GM18951 (cell line): ENCODE data around the gene EMC7.

Experiments
- POLR2A ChIP-seq: IDR thresholded peaks from 4 replicates; pipeline ENCODE4 v1.6.1; 2011; ENCODE audit warnings: mild to moderate bottlenecking; ENCODE audit not compliant: insufficient read length, insufficient read depth; ENCODE audit errors: extremely low read depth
- in situ Hi-C: fragments of 300-500 bp; cut with MboI; formaldehyde crosslinking; loops from one replicate; pipeline ENCODE4 v1.12.0; 2022; ENCODE audit warnings: low sequenced_read_pairs, mixed read lengths, inconsistent platforms; ENCODE audit not compliant: unreplicated experiment

Gene EMC7

DNA sequence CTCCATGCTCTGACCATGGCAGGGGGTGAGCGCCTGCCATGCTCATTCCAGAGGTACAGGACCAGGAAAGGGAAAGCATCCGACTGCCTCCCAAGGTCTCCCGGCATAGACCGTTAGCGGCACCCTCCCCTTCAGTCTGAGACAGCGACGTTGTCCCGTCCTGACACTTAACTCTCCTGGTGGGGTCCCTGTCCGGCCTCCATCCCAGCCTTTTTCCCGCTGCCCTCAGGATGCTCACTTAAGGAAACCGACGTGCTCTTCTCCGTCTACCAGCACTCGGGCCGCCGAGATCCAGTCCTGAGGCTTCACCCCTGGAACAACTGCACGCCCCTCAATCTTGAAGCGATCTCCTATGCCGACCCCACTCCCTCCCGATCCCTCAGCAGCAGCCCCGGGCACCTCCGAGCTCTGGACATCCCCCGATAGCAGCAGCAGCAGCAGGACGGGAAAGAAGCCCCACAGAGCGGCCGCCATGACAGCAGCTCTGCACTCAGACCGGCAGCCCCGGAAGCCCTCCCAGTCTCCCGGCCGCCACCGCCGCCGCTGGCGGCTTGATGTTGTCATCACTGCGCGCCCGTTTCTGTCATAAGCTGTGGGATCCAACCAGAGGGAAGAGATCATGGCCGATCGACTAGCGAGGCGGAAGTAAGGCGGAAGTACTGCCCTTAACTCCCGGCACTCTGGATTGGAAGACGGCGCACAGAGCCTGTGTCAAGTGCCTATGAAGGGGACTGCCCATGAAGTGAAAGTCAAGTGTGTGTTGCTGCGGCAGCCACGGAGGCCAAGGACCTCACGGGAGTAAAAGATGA is at the start of gene EMC7, which contains the start of gene PGBD4:
EMC7 (minus strand) TSS at position 497 of the 809 bp plus-strand sequence; CDS start at position 474, 23 bp downstream.
PGBD4 (plus strand) TSS at position 718 of the 809 bp plus-strand sequence. CDS start 449 bp downstream, outside the sequence.
- peak; percentile 98 for TF ChIP-seq POLR2A
- in situ Hi-C loops = loop anchor here (10.0 to 25.0 kb wide), 2 partner anchors 113 to 261 kb away; partner anchors contain the start of genes KATNBL1 and LPCAT4

DNA sequence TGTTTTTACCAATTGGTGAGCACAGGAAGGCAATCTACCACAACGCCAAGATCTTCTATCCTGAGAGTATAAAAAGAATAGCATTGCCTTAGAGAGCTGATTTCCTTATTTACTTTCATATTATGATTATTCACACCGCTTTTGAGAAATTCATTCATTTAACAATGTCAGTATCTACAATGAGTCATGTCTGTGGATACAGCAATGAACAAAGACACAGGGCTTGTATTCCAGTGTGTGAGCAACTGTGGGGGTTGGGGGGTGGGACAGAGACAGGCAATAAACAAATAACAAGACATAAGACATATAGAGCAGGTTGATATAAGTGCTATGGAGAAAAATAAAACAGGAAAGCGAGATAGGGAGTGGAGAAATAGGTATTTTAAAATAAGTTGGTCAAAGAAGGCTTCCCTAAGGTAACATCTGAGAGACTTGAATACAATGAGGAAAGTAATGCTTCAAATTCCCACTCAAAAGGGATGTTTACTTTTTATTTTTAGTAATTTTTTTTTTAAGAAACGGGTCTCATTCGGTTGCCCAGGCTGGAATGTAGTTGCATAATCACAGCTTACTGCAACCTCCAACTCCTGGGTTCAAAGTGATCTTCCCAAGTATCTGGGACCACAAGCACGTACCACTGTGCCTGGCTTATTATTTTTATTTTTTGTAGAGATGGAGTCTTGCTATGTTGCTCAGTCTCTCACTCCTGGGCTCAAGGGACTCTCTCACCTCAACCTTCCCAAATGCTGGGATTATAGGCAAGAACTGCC is 45.9 kb upstream of the EMC7 start:
- in situ Hi-C loops = no loop called here
- TF ChIP-seq POLR2A = no peak

DNA sequence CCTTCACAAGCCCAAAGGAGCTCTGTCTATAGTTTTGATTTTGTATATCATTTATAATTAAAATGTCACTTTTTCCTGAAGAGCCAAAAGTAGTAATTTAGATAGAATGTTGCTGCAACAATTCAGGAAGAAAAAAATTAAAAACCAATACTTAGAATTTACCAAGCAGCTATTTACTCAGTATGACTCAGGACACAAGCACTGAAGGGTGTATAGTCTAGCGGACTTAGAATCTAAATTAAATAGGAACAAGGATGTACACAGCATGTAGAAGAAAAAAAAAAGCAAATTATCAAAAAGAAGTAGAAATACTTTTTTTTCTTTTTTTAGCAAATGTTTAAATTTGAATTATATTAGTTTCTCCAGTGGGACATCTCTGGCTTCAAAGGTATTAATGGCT is 31.8 kb upstream of the EMC7 start:
- in situ Hi-C loops = no loop called here
- TF ChIP-seq POLR2A = no peak

DNA sequence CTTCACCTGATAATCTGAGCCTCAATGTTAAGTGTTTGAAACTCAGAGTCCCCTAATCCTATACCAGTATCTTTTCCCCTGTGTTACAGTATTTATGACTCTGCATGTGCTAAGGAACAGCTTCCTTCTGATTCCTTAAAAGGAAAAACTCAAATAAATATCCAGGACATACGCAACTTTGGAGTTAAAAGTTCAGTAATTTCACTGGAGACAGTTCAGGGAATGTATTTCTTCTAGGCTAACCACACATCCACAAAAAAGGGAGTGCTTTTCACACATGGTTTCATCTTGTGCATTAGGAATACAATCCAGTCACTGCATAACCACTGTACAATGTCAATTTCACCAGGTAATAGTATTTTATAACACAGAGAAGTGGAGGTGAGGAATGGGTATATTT is 31.2 kb upstream of the EMC7 start:
- no peak for TF ChIP-seq POLR2A
- in situ Hi-C loops = no loop called here

DNA sequence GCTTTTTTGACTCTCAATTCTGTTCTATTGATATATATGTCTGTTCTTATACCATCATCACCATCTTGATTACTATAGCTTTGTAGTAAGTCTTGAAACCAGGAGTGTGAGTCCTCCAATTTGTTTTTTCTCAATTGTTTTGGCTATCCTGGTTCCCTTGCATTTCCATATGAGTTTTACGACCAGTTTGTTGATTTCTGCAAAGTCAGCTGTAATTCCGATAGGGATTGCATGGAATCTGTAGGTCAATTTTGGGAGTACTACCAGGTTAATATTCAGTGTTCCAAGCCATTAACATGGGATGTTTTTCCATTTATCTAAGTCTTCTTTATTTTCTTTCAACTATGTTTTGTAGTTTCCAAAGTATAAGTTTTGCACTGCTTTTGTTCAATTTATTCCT is 27.2 kb upstream of the EMC7 start:
- no peak for TF ChIP-seq POLR2A
- in situ Hi-C loops = no loop called here

DNA sequence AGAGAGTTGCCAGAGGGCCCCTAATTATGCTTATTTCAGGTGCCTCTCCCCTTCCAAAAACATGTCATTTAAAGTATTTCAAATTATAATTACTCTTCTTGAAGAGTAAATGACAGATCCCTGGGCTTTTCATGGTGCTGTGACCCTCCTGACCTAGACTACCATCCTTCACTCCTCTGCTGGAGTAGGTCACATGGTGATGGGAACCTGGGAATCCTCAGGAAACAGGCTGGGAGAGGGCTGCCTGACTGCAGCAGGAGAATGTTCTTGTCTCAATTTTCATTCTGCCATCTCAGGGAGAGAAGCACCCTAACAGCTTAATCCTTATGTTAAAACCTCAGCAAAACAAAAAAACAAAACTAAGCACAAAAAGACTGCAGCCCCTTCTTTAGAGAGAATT is 24.9 kb upstream of the EMC7 start:
- in situ Hi-C loops = no loop called here
- TF ChIP-seq POLR2A = no peak

DNA sequence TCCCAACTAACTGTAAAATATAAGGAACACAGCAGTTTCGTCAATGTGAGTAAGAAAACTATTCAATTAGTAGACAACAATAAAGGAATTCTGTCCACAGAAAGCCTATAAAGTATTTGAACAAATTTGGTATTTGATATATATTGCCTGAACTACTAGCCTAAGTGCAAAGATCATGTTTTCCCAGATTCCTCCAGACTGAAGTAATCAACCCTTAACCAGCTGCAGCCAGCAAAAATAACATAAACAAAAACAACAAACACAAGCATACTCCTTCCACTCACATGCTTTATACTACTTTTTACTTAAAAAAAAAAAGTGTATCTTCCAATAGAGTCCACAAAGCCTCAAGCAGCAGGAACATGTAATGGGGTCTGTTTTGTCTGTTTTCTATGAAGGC is 24.3 kb upstream of the EMC7 start:
- in situ Hi-C loops = no loop called here
- TF ChIP-seq POLR2A = no peak

DNA sequence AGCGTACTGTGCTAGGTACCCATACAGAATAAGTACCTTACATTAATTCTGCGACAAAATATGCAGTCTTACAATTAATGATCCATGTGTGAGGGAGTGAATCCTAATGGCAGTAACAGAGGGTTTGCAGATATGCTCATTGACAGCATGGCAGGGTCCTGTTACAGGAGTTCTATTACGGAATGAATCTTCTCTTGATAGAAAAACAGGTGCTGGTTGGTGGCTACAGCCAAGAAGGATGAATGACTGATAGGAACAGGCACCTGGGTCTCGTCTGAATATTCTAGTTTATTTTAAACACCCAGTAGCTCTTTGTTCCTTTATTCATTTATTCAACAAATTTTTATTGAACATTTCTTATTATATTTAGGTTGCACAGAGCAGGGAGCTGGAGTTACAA is 23.0 kb upstream of the EMC7 start:
- no peak for TF ChIP-seq POLR2A
- in situ Hi-C loops = loop anchor here (25.0 kb wide), 1 partner anchor 238 kb away; the partner anchor contains the start of gene LPCAT4

DNA sequence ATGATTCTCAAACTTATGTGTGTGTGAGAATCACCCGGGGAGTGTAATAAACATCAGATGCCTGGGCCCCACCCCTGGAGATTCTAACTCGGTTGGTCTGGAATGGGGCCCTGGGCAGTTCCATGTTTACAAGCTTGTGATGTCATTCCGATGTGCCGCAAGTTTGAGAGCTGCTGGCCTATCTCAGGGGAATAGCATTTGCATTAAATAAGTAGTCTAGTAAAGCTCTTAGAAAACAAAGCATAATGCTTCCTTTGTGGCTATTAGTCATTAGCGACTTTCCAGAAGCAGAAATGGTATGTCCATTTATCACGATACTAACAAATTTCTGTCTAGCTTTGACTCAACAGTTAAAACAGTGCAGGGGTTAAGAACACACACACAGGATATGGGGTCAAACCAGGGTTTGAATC is 21.1 kb upstream of the EMC7 start:
- in situ Hi-C loops = loop anchor here (25.0 kb wide), 1 partner anchor 240 kb away; the partner anchor contains the start of gene LPCAT4

DNA sequence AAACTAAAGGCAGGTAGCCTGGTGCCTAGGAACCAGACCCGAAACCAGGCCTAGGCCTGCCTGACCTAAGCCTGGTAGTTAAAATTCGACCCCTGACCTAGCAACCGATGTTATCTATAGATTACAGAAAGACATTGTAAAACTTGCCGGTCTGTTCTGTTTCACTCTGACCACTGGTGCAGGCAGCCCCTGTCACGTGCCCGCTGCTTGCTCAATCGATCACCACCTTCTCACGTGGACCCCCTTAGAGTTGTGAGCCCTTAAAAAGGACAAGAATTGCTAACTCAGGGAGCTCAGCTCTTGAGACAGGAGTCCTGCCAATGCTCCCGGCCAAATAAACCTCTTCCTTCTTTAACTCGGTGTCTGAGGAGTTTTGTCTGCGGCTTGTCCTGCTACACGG is 20.1 kb upstream of the EMC7 start:
- in situ Hi-C loops = loop anchor here (25.0 kb wide), 1 partner anchor 241 kb away; the partner anchor contains the start of gene LPCAT4

More for the DNA sequence above, 21.1 kb upstream of the EMC7 start:
- TF ChIP-seq POLR2A = no peak

DNA sequence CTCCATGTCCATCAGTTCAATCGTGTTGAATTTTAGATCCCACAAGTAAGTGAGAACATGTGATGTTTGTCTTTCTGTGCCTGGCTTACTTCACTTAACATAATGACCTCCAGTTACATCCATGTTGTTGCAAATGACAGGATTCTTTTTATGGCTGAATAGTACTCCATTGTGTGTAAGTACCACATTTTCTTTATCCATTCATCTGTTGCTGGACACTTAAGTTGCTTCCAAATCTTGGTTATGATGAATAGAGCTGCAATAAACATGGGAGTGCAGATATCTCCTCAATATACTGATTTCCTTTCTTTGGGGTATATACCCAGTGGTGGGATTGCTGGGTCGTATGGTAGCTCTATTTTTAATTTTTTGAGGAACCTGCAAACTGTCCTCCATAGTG is 18.8 kb upstream of the EMC7 start:
- in situ Hi-C loops = loop anchor here (25.0 kb wide), 1 partner anchor 242 kb away; the partner anchor contains the start of gene LPCAT4

DNA sequence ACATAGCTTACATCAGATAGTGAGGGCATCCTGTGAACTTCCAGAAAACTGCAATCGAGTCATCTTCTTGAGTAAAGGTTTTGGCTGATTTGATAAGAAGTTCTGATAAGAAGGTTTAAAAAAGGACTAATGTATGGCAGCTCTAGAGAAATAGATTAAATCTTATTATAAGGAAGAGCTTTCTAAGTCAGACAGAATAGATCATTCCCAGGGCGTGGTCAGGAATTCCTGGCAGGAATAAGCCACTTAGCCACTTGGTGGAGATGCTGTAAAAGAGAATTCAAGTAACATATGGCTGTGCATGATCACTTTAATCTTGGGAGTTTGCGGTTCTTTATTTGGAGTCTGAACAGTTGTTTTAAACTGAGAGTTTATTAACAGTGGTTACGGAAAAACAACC is 17.6 kb upstream of the EMC7 start:
- no peak for TF ChIP-seq POLR2A

DNA sequence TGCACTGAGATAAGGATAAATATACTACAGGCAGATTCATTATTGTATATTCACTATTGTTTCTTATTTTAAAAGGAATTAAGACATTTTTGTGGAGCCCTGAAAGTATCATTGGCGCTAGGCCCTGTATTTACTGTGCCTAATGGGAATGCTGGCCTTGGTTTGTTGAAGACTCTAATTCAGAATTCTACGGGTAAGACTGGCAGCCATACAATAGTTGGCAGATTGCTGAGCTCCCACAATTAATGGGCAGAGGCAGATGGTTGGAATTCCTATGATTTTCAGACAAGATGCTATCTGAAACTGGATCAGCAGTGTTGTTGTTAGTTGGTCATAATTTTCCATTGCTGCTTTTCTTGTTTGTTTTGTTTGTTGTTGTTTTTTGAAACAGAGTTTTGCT is 15.0 kb upstream of the EMC7 start:
- in situ Hi-C loops = loop anchor here (25.0 kb wide), 1 partner anchor 246 kb away; the partner anchor contains the start of gene LPCAT4
- TF ChIP-seq POLR2A = no peak

More for the DNA sequence above, 17.6 kb upstream of the EMC7 start:
- in situ Hi-C loops = loop anchor here (25.0 kb wide), 1 partner anchor 243 kb away; the partner anchor contains the start of gene LPCAT4
